NCI-H2196 (cell line): Measurements from ENCODE around the gene TMEM115.

ENCODE experiments used
- DNase-seq: peaks from one replicate; lab custom pipeline; 2025; ENCODE audit not compliant: unreplicated experiment; lab: John Stamatoyannopoulos, UW

Gene TMEM115

DNA sequence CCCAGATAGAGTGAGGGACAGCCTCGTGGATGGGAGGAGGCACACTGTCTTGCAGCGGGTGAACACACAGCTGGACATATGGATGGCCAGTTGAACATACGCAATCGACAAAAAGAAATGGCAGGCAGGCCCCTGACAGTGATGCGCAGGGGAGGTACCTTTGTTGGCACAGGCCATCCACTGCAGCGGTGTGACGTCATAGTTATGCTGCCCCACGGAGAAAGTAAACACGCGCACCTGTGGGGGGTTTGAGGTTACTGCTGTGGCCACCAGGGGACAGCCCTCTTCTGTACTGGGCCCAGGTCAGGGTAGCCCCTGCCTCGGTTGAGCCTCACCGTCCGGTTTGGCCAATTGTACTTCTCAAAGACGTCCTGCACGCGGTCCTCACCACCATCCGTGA is 19.4 kb upstream of the TMEM115 start:
- no peak for DNase-seq

GRCh38 chr3:50378024-50378423 is 18.7 kb upstream of the TMEM115 start:
- DNase-seq = no peak

GRCh38 chr3:50375258-50375931 is 16.1 kb upstream of the TMEM115 start:
- no peak for DNase-seq

DNA sequence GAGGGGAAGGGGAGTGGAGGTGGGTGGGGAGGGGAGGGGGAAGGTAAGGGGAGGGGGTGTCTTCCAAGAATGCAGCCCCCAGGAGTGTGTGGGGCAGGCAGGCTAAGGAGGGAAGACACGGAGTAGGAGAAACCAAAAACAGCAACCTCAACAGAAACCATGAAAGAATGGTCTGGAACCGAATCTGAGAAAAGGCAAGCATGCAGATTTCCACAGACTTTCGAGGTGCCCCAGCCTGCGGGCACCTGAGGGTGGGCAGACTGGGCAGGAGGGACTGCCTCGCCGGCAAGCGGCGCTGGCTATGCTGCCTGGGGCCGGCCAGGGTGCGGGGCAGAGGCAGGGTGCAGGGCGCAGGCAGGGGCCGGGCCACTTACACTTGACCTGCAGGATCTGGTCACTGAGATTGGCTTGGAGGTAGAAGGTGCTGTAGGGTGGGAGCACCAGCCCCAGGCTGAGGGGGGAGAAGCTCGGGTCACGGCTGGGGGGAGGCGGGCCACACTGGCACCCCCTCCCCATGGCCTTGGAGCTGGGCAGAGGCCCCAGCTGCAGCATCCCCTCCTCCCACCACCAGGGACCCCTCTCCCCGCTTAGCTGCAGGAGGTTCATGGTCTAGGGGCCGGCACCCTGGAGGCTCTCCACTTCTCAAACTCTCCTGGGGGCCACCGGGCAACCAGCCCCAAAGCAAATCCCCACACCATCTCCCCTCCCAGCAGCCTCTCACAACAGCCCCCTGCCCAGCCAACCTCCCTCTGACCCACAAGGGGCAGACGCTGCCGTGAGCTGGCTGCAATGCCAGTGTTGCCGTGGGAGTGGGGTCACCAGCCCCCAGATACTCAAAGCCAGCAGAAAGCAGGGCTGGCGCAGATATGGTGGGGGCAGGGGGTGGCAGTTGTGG is 15.3 kb upstream of the TMEM115 start:
- DNase-seq = no peak

GRCh38 chr3:50373146-50374051 is 14.1 kb upstream of the TMEM115 start:
- no peak for DNase-seq

GRCh38 chr3:50372349-50372748 is 13.0 kb upstream of the TMEM115 start:
- DNase-seq = peak; percentile 11

DNA sequence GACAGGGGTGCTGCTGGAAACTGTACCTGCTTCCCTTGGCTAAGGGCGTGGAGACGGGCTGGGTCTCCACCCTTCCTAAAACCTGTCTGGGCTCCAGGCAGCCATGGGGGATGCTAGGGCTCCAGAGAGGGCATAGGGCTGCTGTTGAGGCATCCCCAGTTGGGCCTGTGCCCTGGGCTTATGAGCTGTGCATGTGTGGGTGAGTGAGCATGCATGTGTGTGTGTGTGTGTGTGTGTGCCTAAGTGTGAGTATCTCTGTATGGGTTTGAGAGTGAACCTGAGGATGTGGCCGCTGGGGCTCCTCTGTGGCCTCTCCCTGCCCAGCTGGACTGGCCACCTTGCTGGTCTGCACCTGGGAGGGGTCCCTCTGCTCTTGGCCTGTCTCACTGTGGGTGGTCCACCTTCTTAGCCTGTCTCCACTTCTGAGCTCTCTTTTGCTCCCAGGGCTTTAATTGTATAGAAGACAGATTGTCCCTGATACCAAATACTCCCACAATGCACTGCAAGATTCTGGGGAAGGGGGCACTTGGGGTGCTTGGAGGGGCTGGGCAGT is 11.9 kb upstream of the TMEM115 start:
- no peak for DNase-seq

GRCh38 chr3:50370594-50370993 is 11.3 kb upstream of the TMEM115 start:
- no peak for DNase-seq

DNA sequence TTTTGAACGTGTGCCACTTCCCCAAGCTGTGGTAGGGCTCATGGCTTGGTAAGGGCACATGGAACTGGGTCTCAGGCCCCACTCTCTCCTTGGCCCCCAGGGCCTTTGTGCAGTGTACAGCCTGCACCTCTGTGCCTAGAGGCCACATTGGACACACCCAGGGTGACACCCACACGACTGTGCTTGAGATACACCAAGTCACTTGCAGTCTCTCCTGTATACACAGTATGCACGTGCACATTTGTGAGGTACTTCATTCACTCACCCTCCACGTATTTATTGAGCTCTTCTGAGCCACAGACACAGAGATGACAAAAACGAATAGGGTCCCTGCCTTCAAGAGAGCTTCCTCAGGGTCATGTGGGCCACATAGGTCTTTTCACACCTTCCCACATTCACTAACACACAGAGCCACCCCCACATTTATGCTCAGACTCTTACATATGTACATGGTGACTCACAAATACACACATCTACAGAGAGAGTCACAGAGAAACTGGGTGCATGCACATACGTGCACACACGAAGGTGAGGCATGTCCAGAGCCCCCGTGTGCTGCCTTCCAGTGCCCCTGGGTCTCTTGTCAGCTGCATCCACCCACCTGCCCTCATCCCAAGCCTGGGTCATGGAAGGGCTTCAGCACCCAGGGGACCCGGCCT is 9.8 kb upstream of the TMEM115 start:
- DNase-seq = no peak

GRCh38 chr3:50365842-50366220 is 6.5 kb upstream of the TMEM115 start:
- no peak for DNase-seq

DNA sequence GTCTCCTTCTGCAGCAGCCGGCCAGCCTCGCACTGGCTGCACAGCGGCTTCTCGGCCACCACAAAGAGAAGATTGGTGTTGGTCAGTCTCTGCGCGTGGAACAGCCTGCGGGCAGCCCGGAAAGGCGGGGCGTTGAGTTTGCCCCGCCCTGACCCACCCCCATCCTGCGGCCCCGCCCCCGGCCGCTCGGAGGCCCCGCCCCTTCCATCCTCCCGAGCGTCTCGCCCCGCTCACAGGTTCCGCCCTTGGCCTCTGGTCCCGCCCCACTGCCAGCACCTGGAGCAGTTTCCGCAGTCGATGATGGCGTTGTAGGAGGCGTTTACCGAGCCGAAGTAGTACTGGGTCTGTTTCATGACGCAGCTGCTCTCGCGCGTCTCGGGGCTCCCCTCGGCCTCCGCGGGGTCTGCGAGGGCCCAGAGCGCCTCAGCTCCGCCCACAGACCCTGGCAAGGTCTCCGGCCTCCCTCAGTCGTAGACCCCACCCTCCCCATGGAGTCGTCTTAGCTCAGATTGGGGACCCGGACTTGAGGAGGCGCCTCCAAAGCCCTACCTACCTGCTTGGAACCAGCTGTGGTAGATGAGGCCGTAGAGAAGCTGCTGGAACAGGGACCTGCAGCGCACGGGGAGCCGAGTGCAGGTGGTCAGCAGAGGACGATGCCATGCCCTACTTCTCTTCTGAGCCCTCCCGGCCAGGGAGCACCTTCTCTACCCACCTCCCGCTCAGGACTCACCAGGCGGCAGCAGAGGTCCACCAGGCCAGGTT is 5.9 kb upstream of the TMEM115 start:
- DNase-seq = no peak

DNA sequence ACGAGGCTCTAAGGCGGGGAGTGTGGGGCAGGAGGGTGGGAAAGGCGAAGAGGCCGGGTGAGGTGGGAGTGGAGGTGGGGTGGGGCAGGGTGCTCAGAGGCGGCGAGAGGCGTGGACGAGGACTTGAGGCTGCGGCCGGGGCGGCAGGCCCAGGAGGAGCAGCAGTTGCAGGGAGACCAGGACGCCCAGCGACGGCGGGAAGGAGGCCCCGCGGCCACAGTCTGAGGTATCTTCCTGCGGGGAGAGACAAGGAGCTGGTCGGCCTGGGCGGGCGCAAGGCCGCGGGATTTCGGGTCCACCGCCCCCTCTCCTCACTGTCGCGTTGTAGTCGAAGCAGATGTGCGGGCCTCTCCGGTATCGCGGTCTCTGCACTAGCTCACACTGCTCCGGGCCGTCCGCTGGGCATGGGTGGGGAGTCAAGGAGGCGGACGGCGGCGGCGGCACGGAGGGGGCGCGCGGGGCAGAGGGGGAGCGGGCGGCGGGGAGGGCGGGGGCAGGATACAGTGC is 5.3 kb upstream of the TMEM115 start:
- DNase-seq = no peak

GRCh38 chr3:50359760-50360110 is 414 bp upstream of the TMEM115 start:
- no peak for DNase-seq

- DNase-seq = no peak
These were observed 888 bp downstream of the TMEM115 start for GRCh38 chr3:50358355-50358910.

- DNase-seq = no peak
These were observed 1.8 kb downstream of the TMEM115 start for GRCh38 chr3:50357481-50357880.

- DNase-seq = peak; percentile 39
These were observed 2.8 kb downstream of the TMEM115 start for GRCh38 chr3:50356553-50356952.

GRCh38 chr3:50355829-50356552 is 3.3 kb downstream of the TMEM115 start:
- DNase-seq = peak; percentile 1

DNA sequence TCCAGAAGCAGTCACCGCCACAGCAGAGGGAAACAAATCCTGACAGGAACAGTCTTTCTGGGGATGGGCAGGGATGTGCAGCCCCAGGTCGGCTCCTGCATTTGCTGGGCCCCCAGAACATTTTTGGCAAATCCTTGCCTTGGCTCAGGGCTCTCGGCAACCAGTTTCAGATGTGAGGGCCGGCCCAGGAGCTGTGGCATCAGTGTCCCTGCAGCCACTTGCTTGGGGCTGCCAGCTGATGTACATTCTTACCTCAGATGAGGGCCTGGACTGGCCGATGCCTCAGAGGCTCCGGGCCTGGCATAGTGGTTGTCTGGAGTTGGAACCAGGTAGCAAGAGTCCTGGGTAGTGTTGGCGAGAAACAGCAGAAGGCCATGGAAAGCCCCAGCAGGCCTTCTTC is 4.5 kb downstream of the TMEM115 start:
- DNase-seq = no peak
